AG04449 (cell line): ENCODE measurements around the gene CRYAB.
"Not testable (repeated sequence)": the region's sequence is repeated elsewhere in the genome, so short reads cannot be mapped to it uniquely, and the experiment has no call there.

Experiments used
- CTCF ChIA-PET: fragments of 350-600 bp; formaldehyde crosslinking; extraction: SDS; loops from one replicate; lab custom pipeline; 2021; ENCODE audit warnings: antibody characterized with exemption; lab: Yijun Ruan, JAX
- POLR2A ChIA-PET: fragments of 400-600, 350-600 bp; formaldehyde crosslinking; extraction: SDS; loops from one replicate; lab custom pipeline; 2020; ENCODE audit warnings: antibody characterized with exemption, inconsistent platforms; lab: Yijun Ruan, JAX
- DNase-seq: peaks from one replicate; pipeline ENCODE4 v3.0.0-alpha.2; 2010; ENCODE audit warnings: low read depth, low spot score
- H3K4me3 ChIP-seq: 2 replicates; pipeline ENCODE4 v1.5.1; 2011; ENCODE audit warnings: low read depth, mild to moderate bottlenecking, control low read depth, low read length
- CTCF ChIP-seq: IDR thresholded peaks from one replicate; pipeline ENCODE4 v1.5.1; 2011; ENCODE audit warnings: mild to moderate bottlenecking, moderate library complexity, low read length, control low read depth, inconsistent platforms; ENCODE audit not compliant: insufficient read depth; ENCODE audit errors: missing control alignments

Gene CRYAB

GRCh38 chr11:111936040-111936540, 24.5 kb upstream of the CRYAB start:
- CTCF ChIA-PET: interaction anchor here (0.7 to 8.9 kb wide), 9 partner anchors 9 to 344 kb away, joined by 3 to 102 read pairs (median 6); partner anchors contain the start of genes CFAP68 and CRYAB
- DNase-seq: no peak
- POLR2A ChIA-PET: no interaction called here
- peak overlapping the region; percentile 69 for H3K4me3 ChIP-seq
- no peak for TF ChIP-seq CTCF

- no peak for DNase-seq
- ChIA-PET POLR2A (no interaction called here), CTCF (interaction anchor here (0.9 to 8.9 kb wide), 8 partner anchors 8 to 178 kb away, joined by 3 to 102 read pairs (median 10); partner anchors contain the start of gene CFAP68)
- TF ChIP-seq CTCF: no peak
- no peak overlapping the region for H3K4me3 ChIP-seq
Measured at GRCh38 chr11:111935317-111936039, 23.9 kb upstream of the CRYAB start.

- CTCF ChIA-PET: interaction anchor here (1.0 to 8.9 kb wide), 12 partner anchors 7 to 346 kb away, joined by 3 to 102 read pairs (median 6); partner anchors contain the start of gene CRYAB
Measured at GRCh38 chr11:111934306-111934705, 22.7 kb upstream of the CRYAB start.

GRCh38 chr11:111933872-111934271, 22.3 kb upstream of the CRYAB start:
- CTCF ChIA-PET: interaction anchor here (1.0 to 8.9 kb wide), 11 partner anchors 11 to 346 kb away, joined by 3 to 102 read pairs (median 4); partner anchors contain the start of gene CRYAB
- TF ChIP-seq CTCF: no peak
- H3K4me3 ChIP-seq: no peak overlapping the region
- POLR2A ChIA-PET: no interaction called here
- DNase-seq: no peak

More at GRCh38 chr11:111934306-111934705, 22.7 kb upstream of the CRYAB start:
- no peak for TF ChIP-seq CTCF
- POLR2A ChIA-PET: no interaction called here
- no peak for DNase-seq
- H3K4me3 ChIP-seq: no peak overlapping the region

GRCh38 chr11:111933176-111933575, 21.6 kb upstream of the CRYAB start:
- POLR2A ChIA-PET, DNase-seq, H3K4me3 ChIP-seq: not testable (repeated sequence)
- CTCF ChIA-PET: interaction anchor here (1.2 to 8.9 kb wide), 8 partner anchors 9 to 65 kb away, joined by 3 to 134 read pairs (median 15); partner anchors contain the start of genes CRYAB and DIXDC1

- no peak overlapping the region for H3K4me3 ChIP-seq
- no peak for DNase-seq
- ChIA-PET POLR2A (no interaction called here), CTCF (interaction anchor here (1.0 to 8.9 kb wide), 13 partner anchors 10 to 352 kb away, joined by 3 to 134 read pairs (median 7); partner anchors contain the start of gene DIXDC1)
- no peak for TF ChIP-seq CTCF
Measured at GRCh38 chr11:111932611-111932950, 21.0 kb upstream of the CRYAB start.
